Lower leg skin (tissue), 3 donors: ENCODE data around the gene CCDC186.

Source experiments
- CTCF ChIP-seq, 3 donors: fragments of 450-650 bp; IDR thresholded peaks; one replicate each; pipeline ENCODE4 v1.5.1; 2016; ENCODE audit warnings: antibody characterized with exemption in 3 of 3, mild to moderate bottlenecking in 3 of 3, moderate library complexity in 2 of 3
- POLR2A ChIP-seq, 2 donors: fragments of 450-650 bp; IDR thresholded peaks; one replicate each; pipeline ENCODE4 v1.6.1; 2016 to 2017; ENCODE audit warnings: antibody characterized with exemption in 2 of 2, mild to moderate bottlenecking in 1 of 2, moderate library complexity in 1 of 2

GRCh38 chr10:114184276-114184675 is 10.3 kb upstream of the CCDC186 start:
- TF ChIP-seq CTCF (IDR thresholded peaks at IDR 0.05) (no peak), POLR2A (IDR thresholded peaks at IDR 0.05) (no peak)
